Dedifferentiated amniotic fluid mesenchymal stem cell (primary cell): ENCODE results near the gene HECW1.

Experiments used
- DNase-seq: peaks from one replicate; pipeline ENCODE4 v3.0.0-alpha.2; 2016; ENCODE audit errors: extremely low spot score

Gene HECW1

DNA sequence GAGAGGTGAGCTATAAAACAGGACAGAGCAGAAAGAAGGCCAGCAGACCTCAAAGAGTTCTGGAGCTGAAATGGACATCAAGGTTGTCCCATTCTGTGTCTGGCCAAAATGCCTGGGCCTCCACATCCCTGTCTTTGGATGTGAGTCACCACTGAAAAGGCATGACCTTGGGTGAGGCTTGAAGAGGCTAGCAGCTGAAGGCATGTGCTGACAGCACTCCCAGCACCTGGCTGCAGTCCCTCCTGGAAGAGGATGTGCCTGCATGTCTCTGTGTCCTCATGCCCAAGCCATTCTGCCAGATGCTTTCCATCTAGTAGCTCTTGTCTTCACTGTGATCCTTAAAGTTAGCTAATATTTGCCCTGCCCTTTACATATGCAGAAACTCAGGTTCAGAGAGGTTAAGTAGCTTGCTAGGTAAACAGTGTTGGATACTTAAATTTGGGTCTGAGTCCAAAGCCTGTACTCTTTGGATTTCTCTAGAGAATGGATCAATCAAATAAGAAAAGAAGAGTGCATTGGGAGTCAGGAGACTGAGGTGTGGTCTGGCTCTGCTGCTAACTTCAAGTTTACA is 35.8 kb downstream of the HECW1 start:
- no peak for DNase-seq

DNA sequence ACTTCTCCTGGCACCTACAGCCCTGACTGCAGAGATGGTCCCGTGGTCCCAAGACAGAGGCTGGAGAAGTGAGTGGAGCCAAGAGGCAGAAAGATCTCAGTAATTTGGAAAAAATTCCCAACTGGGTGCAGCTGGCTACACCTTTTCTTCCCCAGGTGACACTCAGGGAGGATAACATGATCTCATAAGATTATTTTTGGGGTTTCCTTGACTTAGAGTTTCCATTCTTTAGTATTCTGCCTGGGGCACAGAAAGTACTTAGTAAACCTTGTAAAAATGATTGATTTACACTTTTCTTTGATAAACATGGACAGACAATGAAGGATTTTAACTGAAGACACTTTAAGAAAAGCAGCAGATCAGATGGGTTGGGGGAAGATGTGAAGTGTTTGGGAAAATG is 38.6 kb downstream of the HECW1 start:
- DNase-seq, result no peak

DNA sequence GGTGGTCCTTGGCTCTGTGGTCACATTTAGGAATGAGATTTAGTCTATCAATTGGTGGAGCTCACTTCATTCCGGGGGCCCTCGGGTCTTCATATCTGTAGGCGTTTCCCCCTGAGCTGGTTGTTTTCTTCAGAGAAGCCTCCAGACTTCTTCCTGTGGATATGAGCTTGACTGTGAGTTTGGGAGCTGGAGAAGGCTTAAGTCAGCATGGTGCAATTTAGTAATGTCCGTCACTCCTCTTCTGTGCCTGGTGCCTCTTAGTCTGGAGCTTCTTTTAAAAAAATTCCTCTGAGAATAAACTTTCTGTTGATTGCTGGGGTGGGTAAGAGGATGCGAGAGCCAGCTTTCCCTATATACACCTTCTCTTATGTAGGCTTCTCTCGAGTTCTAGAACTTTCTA is 40.2 kb downstream of the HECW1 start:
- DNase-seq, result no peak

DNA sequence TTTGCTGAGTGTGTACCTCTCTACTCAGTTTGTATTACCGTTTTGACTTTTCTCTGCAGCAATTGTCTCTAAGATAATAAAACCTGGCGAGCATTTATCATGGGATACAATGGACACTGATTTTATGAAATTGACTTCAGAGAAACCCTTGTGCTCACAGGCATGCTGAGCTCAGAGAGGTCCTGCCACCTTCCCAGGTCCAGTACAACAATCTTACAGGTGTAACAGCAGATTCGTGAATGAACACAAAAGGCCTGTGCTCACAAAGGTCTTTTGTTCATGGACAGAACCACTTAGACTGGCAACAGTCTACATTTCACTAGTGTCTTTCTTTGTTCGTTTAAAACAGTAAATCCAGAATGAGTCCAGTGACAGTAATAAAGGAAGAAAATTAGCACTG is 43.2 kb downstream of the HECW1 start:
- no peak for DNase-seq

DNA sequence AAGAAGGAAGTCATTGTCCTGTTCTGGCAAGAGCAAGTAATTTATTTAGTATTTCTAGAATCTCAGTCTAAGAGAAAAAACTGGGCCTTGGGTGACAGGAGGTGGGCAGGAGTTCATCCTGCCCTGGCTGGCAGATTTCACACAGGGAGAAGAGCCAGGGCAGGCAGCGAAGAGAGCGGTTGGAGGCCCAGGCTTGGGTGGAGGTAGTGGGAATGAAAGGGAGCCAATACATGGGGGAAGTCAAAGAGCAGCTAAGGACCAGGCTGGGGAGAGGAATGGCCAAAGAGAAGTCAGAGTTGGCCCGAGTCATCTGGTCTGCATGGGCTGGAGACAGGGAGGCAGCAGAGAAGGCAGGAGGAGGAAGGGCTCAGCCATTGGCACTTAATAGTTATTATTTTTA is 51.4 kb downstream of the HECW1 start:
- DNase-seq, result no peak

DNA sequence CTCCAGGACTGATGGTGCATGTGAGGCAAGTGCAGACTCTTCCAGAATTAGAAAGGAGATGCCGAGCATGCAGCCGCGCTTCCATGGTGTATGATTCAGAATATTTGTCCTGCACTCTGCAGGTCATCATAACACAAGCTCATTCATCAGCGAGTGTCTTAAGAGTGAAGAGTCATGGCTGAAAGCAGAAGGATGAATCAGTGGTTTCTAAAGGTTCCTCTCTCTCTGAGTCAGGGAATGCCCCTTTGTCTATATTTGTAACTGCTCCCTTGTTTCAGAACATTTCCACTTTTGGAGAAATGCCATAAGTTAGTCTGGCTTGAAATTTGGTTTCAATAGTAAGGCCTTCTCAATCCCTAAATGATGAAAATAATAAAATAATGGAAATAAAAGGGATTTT is 52.3 kb downstream of the HECW1 start:
- peak; percentile 72 for DNase-seq

DNA sequence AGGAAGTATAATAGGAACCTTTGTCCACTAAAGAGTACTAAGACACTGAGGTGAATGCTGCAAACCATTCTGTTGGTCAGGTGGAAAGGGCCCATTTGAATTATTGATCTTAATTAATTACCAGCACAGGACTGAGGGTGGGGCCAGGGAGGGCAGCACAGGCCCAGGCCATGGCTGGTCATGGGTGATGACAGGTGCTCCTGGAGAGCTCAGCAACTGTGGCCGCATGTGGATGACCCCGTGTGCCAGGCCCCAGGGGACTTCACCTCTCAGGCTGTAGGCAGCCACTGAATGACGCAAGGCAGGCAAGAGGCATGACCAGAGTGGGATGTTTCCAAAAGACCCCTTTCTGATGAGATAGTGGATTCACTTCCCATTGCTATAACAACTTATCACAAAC is 54.2 kb downstream of the HECW1 start:
- DNase-seq, result no peak

DNA sequence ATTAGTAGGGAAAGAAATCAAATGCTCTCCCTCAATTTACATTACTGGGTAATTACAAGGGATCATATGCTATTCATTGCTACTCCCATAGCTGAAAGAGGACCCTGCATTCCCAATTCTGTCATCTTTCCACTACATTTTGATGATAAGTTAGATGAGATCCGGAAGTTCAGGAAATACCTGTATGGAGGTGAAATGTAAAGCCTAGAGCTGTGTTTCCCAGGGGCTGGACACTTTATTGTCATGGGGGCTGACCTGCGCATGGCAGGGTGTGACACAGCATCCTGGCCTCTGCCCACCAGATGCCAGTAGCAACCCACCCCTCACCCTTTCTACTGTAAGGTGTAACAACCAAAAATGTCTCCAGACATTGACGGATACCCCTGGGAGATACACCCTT is 56.6 kb downstream of the HECW1 start:
- no peak for DNase-seq

DNA sequence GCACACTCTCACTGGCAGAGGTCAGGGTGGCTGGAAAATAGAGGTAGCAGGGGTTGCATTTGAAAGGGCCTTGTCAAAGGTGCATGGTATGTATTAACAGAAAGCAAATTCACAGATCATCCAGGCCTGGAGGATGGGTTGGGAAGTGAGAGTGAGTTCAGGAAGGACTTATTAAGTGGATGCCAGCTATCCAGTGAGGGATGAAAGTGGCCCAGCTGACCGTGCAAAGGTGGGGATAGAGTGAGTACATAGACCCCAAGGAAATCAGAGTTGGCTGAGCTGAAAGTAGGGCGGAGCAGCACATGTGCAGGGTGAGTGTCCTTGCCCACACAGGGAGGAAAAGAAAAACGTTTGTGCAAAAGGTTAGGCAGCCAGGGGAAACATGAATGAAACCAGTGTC is 58.1 kb downstream of the HECW1 start:
- DNase-seq, result no peak

DNA sequence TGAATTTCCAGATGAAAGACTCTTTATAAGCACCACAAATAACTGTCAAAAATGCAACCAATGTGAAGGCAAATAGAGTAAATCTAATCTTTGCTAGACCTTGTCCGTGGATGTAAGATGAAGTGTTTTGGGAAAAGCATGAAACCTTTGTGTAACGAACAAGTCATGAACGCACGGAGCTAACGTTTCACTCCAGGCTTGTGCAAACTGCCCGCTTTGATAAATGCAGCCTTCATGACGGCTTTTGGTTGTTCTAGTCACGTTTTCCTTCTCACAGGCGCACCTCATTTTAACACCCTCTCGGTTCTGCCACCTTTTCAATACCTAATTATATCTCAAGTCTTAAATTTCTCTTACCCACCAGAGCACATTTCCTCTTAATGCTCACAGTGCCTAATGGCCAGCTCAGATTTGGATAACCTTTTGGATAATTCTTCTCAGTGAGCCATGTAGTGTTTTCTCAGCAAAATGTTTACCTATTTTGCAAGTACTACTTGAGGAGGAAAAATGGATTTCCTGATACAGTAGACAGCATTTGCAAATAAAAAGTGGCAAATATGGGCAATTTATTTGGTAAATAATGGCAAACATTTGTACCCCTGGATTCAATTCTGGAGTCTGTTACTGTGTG is 63.2 kb downstream of the HECW1 start:
- no peak for DNase-seq

DNA sequence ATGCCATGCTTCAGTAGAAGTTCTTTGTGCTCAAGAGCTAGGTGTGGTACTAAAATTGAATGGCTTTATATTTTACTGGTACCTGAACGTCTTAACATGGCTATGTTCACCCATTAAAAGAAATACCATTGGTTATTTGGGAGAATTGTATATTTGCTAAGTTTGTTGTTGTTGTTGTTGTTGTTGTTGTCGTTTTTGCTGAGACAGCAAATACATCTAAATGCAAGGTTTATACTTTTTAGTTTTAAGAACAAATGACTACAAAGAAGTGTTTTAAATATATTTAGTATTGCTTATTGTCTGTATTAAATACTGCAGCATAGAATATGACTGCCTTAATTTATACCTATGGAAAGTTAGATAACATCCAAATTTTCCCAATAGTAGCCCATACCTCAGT is 66.9 kb downstream of the HECW1 start:
- DNase-seq, result no peak

DNA sequence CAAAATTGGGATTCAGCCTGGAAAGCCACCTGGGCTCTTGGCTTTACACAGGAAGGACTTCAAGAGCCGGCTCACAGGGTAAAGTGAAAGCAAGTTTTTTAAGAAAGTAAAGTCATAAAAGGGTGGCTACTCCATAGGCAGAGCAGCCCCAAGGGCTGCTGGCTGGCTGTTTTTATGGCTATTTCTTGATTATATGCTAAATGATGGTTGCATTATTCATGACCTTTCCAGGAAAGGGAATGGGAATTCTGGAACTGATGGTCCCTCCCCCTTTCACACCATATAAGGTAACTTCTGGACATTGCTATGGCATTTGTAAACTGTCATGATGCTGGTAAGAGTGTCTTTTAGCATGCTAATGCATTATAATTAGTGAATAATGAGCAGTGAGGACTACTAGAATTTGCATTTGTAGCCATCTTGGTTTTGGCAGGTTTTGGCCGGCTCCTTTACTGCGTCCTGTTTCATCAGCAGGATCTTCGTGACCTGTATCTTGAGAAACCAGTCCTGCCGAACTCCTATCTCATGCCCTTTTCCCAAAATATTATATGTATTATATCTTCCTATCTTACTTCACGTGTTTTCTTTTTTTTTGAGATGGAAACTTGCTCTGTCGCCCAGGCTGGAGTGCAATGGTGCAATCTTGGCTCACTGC is 80.5 kb downstream of the HECW1 start:
- no peak for DNase-seq

DNA sequence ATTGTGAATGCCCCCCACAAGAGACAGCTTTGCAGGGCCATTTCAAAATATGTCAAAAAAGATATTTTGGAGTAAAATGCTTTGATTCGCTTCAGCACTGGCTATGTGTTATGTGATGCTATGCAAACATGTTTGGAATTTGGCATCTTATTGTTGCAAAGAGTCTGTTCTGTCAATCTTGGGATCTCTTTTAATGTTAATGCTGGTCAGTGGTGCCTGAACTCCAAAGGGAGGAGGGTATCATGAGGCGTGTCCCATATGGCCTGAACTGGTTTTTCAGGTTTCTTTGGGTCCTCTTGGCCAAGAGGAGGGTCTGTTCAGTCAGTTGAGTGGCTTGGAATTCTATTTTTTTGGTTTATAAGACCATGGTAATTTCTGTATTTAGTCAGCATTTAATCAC is 81.4 kb downstream of the HECW1 start:
- DNase-seq, result no peak

DNA sequence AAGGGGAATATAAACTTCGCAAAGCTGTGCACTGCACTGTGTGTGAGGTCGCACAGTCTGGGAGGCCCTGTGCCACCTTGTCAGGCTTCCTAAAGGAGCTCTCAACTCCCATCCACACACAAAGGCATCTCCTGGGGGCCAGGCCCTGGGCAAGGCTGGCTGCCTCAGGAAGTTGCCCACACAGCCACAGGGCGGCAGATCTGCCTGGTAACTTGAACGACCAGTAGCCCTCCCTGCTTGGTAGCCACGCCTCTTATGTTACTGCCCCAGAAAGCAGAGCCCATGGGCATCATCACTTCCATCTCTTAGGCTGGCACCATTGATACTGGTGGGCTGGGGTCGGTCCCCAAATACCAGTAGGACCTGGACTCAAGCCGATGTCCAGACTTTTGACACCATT is 82.8 kb downstream of the HECW1 start:
- DNase-seq, result no peak

DNA sequence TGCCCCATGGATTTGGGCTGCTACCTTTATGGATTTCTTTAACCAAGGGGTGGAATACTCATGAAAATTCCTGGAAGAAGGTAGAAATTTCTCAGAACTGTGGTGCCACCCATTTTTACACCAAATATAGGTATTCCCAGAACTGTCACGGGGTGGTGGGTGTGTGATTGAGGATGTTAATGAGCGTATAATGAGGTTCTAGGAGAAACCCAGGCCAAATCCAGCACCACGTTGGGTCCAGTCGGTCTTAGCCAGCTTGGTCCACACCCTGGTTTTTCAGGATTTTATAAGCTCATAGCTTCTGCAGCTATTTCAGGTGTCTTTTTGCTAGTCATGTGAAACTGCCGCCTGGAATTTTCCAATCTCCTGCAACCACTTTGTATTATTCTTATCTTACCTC is 83.3 kb downstream of the HECW1 start:
- DNase-seq, result no peak

DNA sequence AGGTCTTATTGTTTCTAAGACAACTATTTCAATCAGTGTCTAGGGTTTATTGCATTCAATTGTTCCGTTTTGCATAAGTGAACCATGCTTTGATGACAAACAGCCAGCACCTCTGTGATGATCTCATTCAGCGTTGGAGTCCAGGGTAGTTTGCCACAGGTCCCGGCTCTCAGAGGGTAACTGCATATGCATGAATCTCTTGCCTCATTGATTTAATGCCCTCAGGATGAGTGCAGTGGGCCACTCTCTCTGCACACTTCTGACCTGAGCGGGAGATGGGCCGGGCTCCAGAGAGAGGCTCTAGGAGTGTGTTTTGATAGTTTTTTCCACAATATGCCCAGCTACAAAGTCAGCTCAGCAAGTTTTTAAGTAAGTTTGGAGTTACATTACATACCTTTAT is 83.9 kb downstream of the HECW1 start:
- no peak for DNase-seq

DNA sequence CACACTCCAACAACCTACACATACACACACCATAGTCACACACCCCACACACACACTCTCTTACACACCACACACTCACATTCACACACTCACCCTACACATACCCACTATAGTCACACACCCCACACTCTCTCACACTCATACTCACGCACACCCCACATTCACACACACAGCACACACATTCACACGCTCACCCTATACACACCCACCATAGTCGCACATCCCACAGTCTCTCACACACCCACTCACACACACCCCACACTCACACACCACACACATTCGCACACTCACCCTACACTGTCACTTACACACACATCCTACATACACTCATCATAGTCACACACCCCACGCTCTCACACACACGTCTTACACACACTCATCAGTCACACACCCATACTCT is 85.6 kb downstream of the HECW1 start:
- no peak for DNase-seq

DNA sequence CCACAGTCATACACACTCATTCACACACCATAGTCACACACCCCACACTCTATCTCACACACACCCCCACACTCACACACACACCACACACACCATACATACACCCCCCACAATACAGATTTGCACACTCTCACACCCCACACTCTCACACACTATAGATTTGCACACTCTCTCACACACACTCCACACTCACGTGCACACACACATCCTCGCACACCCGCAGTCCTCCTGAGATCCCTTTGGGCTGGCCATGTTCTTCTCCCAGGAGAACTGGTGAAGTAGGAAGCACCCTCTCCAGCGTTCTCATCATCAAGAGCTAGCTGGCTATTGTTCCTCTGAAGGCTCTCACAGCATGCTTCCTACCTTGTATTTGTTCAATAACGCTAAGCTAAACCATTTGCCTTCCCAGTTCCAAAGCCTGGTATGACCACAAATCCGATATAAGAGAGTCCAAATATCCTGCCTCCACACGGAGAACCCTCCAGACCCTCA is 86.2 kb downstream of the HECW1 start:
- no peak for DNase-seq

DNA sequence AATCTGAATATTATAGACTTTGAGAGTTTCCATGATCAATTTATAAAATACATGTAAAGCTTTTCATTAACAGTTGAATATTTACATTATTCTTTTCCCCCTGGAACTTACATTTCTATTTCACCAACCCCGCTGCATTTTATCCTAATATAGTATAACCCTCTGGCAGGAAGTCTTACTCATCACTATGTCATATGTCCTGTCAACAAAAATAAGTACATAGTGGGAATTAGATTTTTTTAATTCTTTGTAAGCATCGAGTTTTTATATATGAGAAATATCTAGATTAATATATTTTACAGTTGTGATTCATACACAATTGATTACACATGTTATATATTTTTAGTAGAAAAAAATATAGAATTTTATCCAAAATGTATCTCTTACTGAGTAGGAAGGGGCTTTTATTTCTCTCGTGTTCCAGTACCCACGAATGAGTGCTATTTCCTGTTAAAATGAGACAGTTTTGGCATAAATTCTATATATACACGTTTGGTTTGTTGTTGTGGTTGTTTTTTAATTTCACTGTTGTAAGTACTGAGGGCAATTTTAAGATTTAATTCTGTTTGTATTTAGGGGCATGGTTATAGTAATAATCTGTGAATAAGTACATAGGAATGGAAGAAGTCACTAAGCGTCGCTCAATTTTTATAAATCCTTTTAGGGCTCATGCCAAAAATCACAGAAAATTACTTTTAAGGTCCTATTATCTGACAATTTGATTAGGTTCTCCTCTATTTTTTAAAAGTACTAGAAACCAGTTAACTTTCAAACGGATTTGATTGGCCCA is 87.1 kb downstream of the HECW1 start:
- DNase-seq, result no peak

DNA sequence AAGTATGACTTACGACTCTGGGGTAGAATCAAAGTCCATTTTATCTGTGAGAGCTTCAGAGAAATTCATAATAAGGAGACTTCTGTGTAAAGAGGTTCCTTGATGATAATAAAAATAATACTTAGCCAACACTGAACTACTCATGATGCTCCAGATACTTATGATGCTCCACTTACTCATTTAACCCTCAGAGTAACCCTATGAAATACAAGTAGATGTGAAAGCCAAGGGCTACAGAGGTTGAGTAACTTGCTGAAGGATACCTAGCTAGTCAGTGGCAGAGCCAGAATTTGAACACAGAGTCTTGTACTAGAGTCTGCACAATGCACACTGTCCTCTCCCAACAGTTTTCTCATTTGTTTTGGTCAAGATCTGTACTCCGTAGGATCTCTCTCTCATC is 89.5 kb downstream of the HECW1 start:
- DNase-seq, result no peak

DNA sequence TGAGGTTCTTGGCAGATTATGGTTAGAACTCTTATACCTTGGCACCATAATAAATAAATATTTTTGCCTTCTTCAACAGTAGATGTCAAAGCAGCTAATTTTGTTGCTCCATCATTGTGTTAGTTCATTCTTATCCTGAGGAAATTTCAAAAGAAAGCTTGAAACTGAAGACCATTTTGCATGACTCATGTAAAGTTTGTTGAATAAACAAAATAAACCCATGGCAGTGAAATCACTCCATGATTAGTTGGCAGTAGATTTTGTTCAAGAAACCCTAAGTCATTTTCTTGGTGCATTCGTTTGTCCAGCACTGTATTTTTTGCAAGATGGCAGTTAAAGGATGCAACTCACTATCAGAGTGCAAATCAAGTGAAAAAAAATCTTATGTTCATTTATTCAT is 91.6 kb downstream of the HECW1 start:
- DNase-seq, result peak; percentile 26

DNA sequence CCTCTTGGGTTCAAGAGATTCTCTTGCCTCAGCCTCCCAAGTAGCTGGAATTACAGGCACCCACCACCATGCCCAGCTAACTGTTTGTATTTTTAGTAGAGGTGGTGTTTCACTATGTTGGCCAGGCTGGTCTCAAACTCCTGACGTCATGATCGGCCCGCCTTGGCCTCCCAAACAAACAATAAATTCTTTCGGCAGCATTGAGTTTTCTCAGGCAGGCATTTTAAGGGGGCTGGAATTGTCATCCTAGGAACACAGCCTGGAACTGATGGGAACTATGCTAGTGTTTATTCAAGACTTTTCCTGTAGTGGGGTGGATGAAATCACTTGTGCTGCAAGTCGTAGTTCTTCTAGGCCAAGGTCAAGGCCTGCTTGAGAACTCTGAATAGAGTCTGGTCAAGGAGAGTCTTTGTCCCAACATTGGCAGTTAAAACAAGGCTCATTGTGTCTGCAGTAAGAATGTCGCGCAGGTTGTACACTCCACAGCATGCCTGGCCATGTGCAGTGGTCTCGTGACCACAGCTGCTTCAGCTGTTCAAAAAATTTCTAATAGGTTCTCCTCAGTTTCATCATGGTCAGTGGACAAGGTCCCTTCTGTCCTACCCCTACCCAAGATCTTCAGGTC is 92.8 kb downstream of the HECW1 start:
- DNase-seq, result no peak
